ENCODE data around the gene PRR33.

PRR33 gene

DNA sequence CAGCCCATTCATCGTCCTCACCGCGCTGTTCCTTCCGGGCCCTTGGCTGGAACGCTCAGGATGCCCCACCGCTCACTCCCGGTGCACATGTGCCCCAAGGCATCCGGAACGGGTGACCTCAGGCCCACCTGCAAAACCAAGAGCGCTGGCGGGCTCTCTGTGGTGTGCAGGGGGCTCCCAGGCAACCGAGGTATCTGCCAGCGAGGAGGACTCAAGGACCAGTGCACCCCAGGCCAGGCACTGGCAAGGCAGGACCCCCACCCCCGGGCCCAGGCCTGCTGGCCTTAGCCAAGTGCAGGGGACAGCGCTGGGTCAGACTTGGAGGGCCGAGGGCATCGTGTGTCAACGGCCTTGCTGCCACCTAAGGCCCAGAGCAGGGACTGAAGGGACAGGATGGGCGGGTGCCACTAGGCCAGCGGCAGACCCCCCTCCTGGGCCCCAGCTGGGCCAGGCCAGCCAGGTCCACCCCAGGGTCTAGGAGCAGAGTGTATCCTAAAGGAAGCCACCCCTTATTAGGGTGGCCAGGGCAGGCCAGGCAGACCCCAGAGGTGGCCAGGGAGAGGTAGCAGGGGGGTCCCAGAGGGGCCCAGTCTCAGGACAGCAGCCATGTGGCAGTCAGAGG is 36.3 kb upstream of the PRR33 start:
- DNase-seq, result no peak

DNA sequence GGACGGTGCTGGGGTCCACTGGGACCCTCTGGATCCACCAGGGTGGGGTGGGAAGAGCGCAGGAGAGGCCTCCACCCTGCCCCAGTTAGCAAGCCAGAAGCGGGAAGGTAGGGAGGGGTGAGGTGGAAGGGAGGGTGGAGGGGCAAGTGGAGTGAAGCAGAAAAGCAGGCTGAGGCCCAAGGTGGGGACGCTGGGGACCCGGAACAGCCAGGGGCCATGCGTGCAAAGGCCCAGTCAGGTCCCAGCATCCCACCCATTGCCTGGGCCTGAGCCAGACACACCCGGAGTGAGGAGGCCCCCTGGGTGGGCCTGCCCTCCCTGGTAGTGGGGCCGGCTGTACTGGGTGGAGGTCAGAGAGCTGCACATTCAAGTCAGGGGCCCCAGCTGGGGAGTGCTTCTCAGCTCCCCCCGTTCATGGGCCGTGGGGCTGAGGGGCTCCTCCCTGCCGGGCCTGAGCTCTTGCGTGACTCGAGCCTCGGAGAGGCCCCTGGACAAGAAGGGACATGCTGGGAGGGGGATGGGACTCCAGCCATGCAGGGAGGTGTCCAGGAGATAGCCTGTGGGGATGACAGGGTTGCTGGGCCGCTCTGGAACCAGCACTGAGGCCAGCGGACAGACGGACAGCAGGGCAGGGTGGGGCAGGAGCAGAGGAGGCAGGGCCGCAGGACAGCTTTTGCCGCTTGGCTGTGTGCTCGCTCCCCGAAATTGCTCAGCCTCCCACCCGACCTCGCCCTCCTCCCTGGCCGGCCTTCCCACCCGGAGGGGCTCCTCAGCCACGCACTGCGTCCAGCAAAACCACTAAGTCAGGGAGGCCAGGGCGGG is 35.5 kb upstream of the PRR33 start:
- no peak for DNase-seq

DNA sequence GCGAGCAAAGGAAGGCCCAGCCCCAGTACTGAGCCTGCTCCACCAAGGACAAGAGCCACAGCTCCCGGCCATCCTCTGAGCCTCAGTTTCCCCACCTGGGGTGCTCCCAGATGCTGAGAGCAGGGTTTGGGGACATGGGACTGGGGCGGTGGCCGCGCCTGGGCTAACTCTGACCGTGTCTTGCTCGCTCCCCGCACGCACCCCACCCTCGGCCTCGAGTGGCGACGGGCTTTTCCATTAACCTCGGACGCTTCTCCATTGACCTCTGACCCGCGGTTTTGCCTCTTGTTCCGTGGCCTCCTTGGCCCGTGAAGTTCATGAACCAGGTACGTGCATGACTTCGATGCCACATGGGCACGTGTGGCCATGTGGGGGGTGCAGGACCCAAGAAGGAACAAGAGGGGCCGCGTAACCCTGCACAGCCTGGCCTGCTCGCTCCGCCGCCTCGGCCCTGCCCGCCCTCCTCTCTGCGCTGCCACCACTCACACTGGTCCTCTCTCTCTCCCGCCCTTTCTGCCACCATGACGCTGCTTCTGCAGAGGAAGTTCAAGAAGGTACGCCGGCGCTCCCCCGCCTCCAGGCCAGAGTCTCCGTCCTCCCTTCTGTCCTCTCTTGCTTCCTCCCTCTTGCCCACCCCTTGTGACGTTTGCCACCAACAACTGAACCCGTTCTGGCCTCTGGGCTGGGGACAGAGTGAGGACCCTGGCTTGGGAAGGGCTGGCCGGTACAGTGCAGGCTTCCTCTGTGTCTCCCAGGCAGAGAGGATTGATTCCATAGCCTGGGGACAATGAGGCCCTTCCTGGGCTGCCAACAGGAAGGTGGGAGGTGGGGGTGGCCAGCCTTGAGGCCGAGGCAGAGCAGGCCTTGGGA is 34.7 kb upstream of the PRR33 start:
- DNase-seq, result no peak

DNA sequence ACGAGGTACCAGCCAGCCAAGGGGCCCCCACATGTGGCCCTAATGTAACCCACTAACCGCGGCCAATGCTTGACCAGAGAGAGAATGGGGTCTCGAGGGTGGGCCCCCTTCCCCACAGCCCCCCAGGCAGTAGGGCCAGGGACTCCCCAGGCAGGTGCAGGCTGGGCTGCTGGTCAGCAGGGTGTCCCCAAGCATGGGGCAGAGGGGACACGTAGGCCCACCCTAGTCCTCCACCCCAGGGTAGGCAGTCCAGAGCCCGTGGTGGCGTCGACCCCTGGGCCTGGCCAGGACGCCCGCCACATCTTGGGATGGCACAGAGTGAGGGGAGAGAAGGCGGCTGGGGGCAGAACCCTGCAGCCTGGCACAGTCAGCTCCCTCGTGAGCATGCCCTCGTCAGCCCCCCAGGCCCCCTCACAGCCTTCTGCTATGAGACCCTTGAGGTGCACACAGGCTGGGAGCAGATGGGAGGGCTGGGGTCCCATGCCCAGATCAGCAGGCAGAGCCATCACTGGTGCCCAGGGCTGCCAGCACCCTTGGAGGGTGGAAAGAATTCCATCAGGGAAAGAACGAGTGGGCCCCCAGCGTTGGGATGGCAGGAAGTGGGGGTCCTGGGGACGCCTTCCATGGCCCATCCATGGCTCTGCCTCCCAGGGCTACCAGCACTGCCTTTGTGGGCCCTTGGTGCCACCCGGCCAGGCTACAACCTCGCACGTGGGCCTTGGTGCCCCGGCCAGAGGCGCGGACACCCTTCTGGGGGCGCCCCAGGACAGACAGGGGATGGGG is 33.9 kb upstream of the PRR33 start:
- no peak for DNase-seq

DNA sequence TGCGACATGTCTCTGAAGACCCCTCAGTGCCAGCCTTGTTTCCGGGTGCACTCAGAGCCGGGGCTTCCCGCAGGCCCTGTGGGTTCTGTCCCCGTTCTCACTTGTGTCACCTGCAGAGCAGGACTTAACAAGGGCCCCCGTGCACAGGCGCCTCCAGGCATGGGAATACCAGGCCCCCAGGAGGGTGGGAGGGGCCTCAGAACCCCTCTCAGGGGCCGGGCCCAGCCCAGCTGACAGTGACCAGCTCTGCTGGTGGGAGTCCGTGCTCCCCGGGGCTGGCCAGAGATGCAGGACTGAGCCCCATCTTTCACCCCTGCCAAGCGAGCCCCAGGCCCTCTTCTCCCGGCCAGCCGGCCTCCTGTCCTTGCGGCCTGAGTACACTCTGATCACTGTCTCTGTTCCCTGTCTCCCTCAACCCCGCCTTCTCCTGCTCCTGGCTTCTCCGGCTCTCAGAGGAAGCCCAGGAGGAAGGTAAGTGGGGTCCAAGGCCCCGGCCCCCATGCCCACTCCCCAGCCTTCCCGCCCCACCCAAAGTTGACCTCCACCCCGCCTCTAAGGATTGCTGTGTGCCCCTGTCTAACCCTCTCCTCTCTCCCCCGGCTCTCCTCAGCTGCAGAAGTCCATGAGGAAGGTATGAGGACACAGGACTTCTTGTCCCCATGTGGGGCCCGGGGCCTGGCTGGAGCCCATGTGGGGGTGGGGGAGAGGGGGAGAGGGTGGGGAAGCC is 33.1 kb upstream of the PRR33 start:
- DNase-seq, result no peak

DNA sequence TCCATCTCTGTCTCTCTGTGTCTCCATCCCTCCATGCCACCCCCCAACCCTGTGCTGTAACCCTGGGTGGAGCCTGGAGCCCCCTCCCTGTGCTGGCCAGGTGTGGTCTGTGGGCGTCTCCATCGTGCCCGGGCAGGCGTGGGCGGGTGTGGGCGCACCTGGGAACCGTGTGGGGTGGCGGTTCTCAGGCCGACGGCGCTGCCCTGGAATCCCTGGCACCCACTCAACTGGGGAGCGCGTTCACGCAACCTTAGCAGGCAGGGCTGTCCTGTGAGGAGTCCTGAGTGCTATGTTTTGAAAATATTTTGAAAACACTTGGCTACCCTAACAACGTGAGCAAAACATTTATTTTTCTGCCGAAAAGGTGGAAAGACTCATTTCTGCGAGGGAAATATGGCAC is 32.5 kb upstream of the PRR33 start:
- DNase-seq, result no peak

DNA sequence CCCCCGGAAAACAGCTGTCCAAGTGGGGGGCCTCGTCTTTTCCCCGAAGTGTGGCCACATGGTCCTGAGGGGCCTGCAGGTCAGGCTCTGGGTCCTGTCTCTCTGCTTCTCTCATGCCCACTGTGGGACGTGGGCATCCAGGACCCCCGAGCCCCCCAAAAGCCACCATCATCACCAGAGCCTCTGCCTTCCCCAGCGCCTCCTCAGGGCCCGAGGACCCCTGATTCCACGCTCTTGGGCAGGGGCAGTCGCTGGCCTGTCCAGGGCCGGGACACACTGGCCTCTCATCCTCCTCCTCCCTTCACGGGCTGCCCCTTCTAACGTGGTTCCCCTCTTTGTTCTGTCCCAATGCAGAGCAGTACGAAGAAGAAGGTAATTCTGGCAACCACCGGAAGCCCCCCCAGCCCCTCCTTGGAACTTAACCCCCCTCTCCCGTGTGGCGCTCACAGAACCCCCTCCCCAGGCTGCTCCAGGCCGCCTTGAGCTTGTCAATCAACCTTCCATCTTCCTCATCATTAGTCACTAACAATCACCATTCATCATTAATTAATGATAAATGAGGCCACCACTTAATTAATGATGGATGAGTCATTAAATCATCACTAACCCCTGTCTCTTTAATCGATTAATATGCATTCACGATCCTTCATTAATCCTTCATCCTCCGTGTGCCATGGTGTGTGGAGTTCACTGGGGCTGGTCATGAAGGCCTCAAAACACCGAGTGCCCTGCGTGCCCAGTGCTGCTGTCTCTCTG is 31.7 kb upstream of the PRR33 start:
- DNase-seq, result no peak

DNA sequence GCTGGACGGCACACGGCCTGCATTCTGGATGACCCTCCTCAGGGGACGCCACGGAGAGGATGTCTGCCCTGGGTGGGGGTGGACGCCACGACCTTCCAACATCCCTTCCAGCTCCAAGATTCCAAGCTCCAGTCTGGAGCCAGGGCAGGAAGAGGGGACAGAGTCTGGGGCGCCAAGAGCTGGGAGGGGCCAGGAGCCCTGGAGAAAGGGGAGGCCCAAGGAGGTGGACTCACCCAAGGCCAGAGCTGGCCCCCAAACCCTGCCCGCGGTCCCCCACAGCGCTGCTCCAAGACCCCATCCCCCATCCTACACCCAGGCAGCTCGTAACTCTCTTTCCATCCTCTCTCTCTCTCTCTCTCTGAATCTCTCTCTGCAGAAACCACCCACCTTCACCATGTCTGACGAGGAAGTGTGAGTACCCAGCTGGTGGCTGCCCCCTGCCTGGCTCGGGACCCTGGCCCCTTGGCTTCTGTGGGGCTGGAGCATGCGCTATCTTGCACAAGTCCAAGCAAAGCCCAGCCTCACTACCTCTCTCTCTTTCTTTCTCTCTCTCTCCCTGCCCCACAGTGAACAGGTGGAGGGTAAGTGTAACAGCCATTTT is 30.9 kb upstream of the PRR33 start:
- DNase-seq, result no peak

DNA sequence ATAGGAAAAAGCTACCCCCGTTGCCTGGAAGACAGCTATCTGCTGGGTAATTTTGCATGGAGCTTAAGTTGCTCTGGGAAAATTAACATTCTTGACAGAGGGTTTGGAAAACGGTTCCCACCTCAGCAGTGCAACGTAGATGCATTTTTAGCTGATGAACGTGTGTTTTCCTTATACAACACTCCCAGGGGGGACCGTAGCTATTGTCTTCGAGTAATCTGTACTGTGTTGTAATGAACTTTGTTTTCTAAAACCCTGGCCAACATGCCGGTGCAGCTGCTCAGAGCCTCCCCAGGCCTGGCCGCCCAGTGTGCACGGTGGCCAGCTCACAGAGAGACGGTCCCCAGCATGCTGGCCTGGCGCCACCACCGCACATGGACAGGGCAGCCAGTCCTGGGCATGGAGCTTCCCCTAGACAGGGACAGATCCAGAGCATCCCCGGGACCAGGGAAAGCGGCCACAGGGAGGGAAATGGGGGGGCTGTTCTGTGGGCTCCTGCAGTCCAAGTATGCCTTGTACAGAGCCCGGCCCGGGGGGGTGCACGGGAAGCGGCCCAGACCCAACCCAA is 30.0 kb upstream of the PRR33 start:
- no peak for DNase-seq

DNA sequence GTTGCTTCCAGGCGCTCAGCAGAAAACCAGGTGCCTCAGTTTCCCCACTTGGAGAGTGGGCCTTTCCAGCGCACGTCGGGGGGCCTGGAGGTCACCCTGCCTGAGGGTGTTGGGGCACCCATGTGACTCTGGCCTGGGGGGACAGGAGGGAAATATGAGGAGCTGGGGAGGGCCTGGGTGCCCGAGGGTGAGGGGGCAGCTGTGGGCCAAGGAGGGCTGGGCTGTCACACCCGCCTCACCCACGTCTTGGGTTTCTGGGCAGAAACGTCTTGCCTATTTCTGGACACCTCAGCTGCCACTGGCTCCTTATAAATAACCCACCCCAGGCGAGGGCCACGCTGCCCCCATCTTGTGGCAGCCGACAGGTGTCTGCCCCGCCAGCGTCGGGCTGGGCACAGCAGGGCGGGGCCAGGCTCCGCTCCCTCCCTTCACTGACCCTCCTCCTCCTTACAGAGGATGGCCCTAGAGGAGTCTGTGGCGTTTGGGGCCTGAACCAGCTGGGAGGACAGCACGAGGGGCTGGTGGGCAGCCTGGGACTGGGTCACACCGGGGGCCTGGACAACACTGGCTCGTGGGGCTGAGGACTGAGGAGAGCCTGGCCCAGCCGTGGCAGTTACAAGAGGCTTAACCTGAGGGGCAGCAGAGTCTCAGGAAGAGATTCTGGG is 29.3 kb upstream of the PRR33 start:
- DNase-seq, result no peak

DNA sequence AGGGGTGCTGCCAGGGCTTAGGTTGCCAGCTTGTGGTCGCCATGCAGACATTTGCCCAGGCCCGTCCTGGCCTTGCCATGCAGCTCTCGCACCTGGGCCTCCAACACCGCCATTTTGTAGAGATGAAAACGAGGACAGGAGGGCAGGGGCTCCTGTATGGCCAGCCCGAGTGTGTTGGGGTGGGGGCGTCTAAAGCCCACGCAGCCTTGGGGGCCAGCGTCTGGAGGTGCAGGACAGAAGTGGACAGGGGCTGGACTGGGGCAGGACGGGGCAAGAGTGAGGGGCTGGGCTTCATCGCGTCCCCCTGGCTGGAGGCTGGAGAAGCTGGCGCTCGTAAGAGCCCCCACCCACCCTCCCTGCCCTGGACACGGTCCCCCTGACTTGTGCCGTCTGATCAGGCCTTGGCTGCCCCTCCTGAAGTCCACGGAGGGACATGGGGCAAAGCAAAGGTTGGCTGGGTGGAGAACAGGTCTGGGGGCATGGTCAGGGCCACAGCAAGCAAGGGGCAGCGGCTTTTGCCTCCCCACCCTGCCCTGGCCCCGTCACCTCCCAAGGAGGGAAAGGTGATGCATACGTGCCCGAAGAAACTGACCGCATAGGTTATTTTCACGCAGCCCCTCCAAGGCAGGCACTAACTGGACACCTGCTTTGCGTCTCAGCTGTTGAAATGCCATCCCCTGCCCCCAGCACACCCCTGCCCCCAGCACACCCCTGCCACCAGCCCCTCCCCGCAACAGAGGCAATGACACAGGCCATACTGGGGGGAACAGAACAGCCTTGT is 28.6 kb upstream of the PRR33 start:
- DNase-seq, result no peak

DNA sequence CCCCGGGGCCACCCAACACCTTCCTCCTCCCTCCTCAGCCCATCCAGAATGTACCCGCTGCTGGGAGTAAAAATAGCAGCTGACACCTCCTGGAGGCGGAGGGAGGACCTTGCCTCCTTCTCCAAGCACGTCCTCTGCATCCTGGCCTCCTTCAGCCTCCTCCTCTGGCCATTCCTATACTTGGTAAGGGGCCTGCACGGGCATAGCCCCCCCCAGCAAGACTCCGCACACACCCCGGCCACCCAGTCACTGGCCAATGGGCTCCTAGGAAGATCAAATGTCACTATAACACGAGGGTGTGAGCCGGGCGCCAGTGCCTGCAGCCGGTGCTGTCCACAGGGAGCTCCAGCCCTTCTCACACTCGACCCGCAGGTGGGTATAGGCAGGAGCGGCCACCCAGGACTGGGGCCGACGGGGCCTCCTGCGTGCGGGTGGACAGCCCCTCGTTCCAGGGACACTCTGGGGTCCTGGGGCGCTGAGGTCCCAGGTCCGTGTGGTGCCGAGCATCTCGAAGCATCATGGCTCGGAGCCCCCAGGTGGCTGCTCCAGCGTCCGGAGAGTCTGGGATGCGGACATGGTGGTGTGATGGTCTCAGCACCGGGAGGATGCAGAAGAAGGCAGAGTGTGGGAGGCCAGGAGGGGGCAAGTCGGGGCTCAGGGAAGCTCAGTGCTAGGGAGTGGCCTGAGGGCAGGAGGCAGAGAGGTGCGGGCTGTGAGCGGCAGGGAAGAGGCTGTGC is 27.9 kb upstream of the PRR33 start, which contains the start of gene TNNT3:
Gene TNNT3 (plus strand): TSS at position 313 of the 737 bp plus-strand sequence. CDS start 3,172 bp downstream, outside the sequence.
- no peak for DNase-seq

DNA sequence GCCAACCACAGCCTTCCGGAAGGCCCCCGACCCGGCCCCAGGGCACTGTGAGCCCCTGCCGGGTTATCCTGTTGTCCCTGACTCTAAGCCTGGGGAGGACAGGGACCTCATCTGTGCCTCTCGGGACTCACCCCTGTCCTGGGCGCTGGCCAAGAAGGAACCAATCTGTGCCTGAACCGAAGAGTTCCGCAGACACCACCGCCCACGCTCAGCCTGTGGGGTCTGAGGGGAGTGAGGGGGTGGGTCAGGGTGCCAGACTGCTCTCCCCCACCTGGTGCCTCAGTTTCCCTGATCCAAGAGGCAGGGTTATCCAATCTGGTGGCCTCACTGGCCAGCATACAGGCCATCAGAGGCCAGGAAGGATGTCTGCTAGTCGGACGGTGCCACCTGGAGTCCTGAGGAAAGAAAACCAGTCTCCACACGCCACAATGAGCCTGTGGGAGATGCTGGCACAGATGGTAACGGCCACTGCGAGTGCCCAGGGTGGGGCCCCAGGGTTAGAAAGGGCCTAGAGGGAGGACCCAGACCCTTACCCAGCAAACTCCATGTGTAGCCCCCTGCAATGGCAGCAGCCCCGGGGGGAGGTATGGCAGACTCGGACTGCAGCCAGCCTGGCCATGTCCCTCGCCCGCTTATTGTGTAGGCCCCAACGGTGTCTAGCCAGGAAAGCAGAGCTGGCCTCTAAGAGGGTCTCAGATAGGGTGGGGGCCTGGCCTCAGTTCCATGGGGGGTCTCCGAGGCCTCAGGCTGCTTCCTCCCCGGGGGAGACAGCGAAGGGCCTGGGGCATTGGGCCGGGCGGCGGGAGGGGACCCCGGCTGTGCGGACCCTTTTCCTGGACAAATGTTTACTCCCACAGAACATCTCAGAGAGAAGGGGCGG is 27.0 kb upstream of the PRR33 start:
- DNase-seq, result no peak

DNA sequence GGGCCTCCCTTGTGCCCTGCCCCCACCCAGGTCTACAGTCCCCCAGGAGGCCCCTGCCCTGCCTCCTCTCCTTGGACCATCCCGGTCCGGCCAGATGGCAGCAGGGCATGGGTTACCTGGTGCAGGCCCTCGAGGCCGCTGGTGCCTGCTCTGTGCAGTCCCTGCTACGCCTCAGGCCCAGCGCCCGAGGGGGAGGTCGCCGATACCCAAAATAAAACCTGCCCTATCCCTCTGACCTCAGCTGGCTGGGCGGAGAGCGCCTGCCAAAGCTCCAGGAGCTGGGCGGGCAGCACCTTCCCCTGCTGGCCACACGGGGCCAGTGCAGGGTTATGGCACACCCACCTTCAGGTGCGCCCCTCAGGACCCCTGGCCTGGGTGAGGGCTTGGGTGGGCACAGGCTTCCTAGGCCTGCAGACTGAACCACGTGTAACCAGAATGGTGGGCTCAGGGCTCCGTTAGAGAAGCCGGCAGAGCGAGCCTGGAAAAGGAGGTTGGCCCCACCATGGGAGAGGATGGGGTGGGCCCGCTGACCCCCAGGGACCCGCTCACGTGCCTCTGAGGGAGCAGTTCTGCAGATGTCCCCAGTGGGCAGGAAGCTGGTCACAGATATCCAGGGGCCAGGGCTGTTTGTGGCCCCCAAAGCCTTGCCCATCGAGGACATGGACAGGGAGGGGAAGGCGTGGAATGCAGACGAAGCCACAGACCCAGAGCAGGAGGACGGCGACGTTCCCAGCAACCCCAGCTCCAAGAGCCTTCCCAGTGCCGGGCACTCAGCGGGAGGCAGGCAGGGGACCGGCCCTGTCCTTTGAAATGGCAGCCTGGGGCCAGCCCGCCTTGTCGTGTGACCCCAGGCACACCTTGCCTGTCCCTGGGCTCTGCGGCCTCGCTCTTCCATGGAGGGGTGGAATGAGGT is 26.1 kb upstream of the PRR33 start:
- DNase-seq, result no peak

DNA sequence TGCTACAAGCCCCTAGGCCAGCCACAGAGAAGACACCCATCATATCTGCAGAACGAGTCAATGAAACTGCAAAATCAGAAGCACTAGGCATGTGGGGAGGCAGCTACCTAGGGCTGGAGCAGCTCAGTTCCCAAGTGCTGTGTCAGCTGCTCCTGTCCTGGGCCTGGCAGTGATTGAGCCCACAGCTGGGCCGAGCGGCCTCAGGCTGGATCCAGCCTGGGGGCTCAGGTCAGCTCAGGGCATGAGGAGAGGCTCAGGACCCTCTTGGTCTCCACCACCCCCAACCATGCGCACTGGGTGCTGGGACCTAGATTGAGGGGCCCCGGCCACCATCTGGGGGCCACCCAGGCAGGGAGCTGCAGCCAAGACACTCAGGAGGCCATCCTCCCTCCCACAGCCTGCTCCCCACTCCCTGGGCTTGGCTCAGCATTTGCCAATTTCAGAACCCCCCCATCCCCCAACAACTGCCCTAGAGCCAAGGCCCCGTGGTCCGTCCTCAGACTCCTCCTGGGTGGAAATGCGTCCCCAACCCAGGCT is 25.4 kb upstream of the PRR33 start:
- DNase-seq, result no peak
